OCI-LY1 (cell line): Measurements from ENCODE around the gene ZNRF1.

Source experiments
- H2AFZ ChIP-seq: fragments of 200-600 bp; sonication (generic), shearing (Covaris generic); 2 replicates; pipeline ENCODE4 v1.6.0; 2014; ENCODE audit warnings: antibody characterized with exemption, mild to moderate bottlenecking, low read length
- H3F3A ChIP-seq: fragments of 200-600 bp; sonication (generic), shearing (Covaris generic); 2 replicates; pipeline ENCODE4 v1.6.0; 2014; ENCODE audit warnings: mild to moderate bottlenecking, antibody characterized with exemption, low read length, moderate library complexity; ENCODE audit not compliant: insufficient read depth
- H3K27ac ChIP-seq: fragments of 200-600 bp; sonication (generic); 2 replicates; pipeline ENCODE4 v1.5.1; 2014; ENCODE audit warnings: low read length, mixed run types, mild to moderate bottlenecking, low read depth; ENCODE audit not compliant: poor library complexity, severe bottlenecking
- H3K27me3 ChIP-seq: fragments of 200-600 bp; sonication (generic); 2 replicates; pipeline ENCODE4 v1.6.0; 2014; ENCODE audit warnings: antibody characterized with exemption, mild to moderate bottlenecking, low read length, moderate library complexity; ENCODE audit not compliant: insufficient read depth
- H3K36me3 ChIP-seq: fragments of 200-600 bp; sonication (generic); 2 replicates; pipeline ENCODE4 v1.6.1; 2014; ENCODE audit warnings: mild to moderate bottlenecking, antibody characterized with exemption, low read length, moderate library complexity, mixed read lengths; ENCODE audit not compliant: insufficient read depth
- H3K4me1 ChIP-seq: fragments of 200-600 bp; sonication (generic); 2 replicates; pipeline ENCODE4 v1.5.1; 2014; ENCODE audit warnings: mild to moderate bottlenecking, low read length, moderate library complexity; ENCODE audit not compliant: insufficient read depth, severe bottlenecking
- H3K4me2 ChIP-seq: fragments of 200-600 bp; sonication (generic), shearing (Covaris generic); 2 replicates; pipeline ENCODE4 v1.6.1; 2014; ENCODE audit warnings: low read length
- H3K4me3 ChIP-seq: fragments of 200-600 bp; sonication (generic); 2 replicates; pipeline ENCODE4 v1.5.1; 2014; ENCODE audit warnings: low read length, low read depth, mild to moderate bottlenecking, mixed read lengths; ENCODE audit not compliant: poor library complexity, severe bottlenecking
- H3K79me2 ChIP-seq: fragments of 200-600 bp; shearing (Covaris generic); 2 replicates; pipeline ENCODE4 v1.6.1; 2016; ENCODE audit warnings: mixed run types, low read length, mixed read lengths; ENCODE audit not compliant: insufficient read depth
- H3K9ac ChIP-seq: fragments of 200-600 bp; sonication (generic), shearing (Covaris generic); 2 replicates; pipeline ENCODE4 v1.6.1; 2014; ENCODE audit warnings: mild to moderate bottlenecking, low read length, mixed read lengths
- H3K9me2 ChIP-seq: fragments of 200-600 bp; sonication (generic), shearing (Covaris generic); 2 replicates; pipeline ENCODE4 v1.6.1; 2014; ENCODE audit warnings: low read depth, mild to moderate bottlenecking, low read length, mixed read lengths
- H3K9me3 ChIP-seq: fragments of 200-600 bp; shearing (Covaris generic); 2 replicates; pipeline ENCODE4 v1.6.1; 2014; ENCODE audit warnings: low read length, mixed read lengths
- H4K20me1 ChIP-seq: fragments of 200-600 bp; sonication (generic), shearing (Covaris generic); 2 replicates; pipeline ENCODE4 v1.6.0; 2016; ENCODE audit warnings: mild to moderate bottlenecking, low read length; ENCODE audit not compliant: insufficient read depth
- EZH2 ChIP-seq: fragments of 200-600 bp; sonication (generic), shearing (Covaris generic); IDR thresholded peaks from 2 replicates; pipeline ENCODE4 v1.8.0; 2017; ENCODE audit warnings: borderline replicate concordance, mixed run types, mild to moderate bottlenecking, antibody characterized with exemption, low read length, moderate library complexity, mixed read lengths
- TF ChIP-seq, protein P1 (sequence below): fragments of 200-600 bp; sonication (generic), shearing (Covaris generic); IDR thresholded peaks from 2 replicates; pipeline ENCODE4 v1.5.1; 2017; ENCODE audit warnings: mild to moderate bottlenecking, antibody characterized with exemption, low read length, moderate library complexity, mixed read lengths

Gene ZNRF1

DNA sequence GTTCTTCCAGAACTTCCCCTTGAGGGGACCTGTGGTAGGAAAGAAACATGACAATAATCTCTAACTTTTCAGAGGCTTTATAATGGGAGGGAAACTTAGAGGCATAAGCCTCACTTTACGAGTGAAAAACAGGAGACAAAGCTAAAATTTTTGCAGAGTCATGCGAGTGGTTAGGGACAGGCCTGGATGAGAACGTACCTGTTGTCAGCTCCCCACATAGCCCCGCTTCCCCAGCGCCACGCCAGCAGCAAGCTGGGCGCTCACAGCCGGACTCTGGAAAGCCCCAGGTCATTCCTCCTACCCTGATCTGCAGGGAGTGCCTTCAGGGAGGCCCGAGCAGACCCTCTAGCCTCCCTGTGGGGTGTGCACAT, 64.1 kb downstream of the ZNRF1 start:
- Histone ChIP-seq H3K9ac (no peak overlapping the region), H3K36me3 (no peaks in the 10 kb centered on the region), H3K4me3 (no peak overlapping the region), H3K9me3 (no peaks in the 10 kb centered on the region), H3K9me2 (no peaks in the 10 kb centered on the region), H3K79me2 (no peaks in the 10 kb centered on the region), H3K4me2 (no peak overlapping the region), H3F3A (no peaks in the 10 kb centered on the region), H2AFZ (no peak overlapping the region), H3K4me1 (no peaks in the 10 kb centered on the region), H3K27me3 (no peaks in the 10 kb centered on the region; the same call in 1 of the 2 replicates), H4K20me1 (no peaks in the 10 kb centered on the region), H3K27ac (no peak overlapping the region)
- TF ChIP-seq EZH2 = no peak
- TF ChIP-seq, protein P1, sequence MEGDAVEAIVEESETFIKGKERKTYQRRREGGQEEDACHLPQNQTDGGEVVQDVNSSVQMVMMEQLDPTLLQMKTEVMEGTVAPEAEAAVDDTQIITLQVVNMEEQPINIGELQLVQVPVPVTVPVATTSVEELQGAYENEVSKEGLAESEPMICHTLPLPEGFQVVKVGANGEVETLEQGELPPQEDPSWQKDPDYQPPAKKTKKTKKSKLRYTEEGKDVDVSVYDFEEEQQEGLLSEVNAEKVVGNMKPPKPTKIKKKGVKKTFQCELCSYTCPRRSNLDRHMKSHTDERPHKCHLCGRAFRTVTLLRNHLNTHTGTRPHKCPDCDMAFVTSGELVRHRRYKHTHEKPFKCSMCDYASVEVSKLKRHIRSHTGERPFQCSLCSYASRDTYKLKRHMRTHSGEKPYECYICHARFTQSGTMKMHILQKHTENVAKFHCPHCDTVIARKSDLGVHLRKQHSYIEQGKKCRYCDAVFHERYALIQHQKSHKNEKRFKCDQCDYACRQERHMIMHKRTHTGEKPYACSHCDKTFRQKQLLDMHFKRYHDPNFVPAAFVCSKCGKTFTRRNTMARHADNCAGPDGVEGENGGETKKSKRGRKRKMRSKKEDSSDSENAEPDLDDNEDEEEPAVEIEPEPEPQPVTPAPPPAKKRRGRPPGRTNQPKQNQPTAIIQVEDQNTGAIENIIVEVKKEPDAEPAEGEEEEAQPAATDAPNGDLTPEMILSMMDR = no peak

DNA sequence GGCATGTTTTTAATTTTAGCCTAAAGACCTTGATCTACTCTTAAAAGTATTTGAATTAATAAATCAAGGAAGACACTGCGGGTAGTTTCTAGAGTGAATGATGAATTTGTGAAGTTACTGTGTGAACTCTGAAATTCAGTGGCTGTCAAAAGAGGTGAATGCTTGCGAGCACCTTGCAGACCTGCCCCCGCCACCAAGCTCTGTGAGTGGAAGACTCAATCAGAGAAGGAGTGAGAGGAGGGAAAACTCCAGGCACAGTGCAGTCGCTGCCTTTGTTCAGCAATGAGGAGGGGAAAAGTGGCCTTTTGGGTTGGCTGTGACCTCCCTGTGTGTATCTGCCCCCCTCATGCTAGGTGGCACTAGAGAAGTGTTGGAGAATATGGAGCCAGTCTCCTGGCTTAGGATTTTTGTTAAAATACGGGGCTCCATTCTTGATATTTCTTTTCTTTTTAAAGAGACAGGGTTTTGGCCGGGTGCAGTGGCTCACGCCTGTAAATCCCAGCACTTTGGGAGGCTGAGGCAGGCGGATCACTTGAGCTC, 64.8 kb downstream of the ZNRF1 start:
- Histone ChIP-seq H2AFZ (no peak overlapping the region), H3K36me3 (no peaks in the 10 kb centered on the region), H3K4me1 (no peaks in the 10 kb centered on the region), H3K9ac (no peak overlapping the region), H3K27ac (no peak overlapping the region), H3K27me3 (no peaks in the 10 kb centered on the region; the same call in 1 of the 2 replicates), H3K79me2 (no peaks in the 10 kb centered on the region), H3K9me3 (no peaks in the 10 kb centered on the region), H3F3A (no peaks in the 10 kb centered on the region), H3K9me2 (no peaks in the 10 kb centered on the region), H4K20me1 (no peaks in the 10 kb centered on the region), H3K4me3 (no peak overlapping the region), H3K4me2 (no peak overlapping the region)
- TF ChIP-seq, protein P1 = no peak
- no peak for TF ChIP-seq EZH2

DNA sequence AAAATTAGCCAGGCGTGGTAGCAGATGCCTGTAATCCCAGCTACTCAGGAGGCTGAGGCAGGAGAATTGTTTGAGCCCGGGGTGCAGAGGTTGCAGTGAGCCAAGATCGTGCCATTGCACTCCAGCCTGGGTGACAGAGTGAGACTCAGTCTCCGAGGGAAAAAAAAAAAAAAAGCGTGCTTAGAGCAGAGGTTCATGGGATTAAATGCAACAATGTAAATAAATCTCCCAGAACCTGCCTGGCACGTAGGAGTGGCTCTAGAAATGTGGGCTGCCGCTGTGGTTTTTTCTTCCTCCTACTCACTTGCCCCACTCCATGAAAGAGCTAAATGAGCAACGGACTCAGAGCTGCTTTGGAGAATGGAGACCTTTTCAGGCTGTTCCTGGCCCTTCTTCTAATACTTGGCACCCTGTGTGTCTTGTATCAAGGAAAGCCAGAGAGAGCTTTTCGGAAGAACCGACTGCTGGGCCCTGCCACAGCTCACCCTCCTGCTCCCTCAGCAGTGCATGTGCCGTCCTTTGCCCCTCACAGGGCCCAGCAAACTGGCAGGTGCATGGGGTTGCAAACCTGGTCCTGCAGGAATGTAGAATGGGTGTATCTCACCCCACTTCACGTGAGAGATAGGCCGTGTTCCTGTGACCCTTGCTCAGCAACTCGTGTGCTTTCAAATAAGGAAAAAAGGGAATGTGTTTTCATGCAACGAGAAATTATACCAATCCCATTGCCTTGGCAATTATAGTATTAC, 65.8 kb downstream of the ZNRF1 start:
- TF ChIP-seq, protein P1 = no peak
- no peak for TF ChIP-seq EZH2
- Histone ChIP-seq H3K4me3 (no peak overlapping the region), H4K20me1 (no peaks in the 10 kb centered on the region), H3F3A (no peaks in the 10 kb centered on the region), H3K9me3 (no peaks in the 10 kb centered on the region), H3K27me3 (no peaks in the 10 kb centered on the region; the same call in 1 of the 2 replicates), H3K9ac (no peak overlapping the region), H2AFZ (no peak overlapping the region), H3K4me1 (no peaks in the 10 kb centered on the region), H3K27ac (no peak overlapping the region), H3K4me2 (no peak overlapping the region), H3K36me3 (no peaks in the 10 kb centered on the region), H3K9me2 (no peaks in the 10 kb centered on the region), H3K79me2 (no peaks in the 10 kb centered on the region)
